Stimulated activated CD8-positive, alpha-beta memory T cell treated with anti-CD3 and anti-CD28 coated beads, Interleukin-4, amount 100 ng/mL, for 1 hour (primary cell): ENCODE measurements around the gene DGKG.

Source experiments
- DNase-seq, 2 donors: peaks; one replicate each; pipeline ENCODE4 v3.0.0-alpha.2; 2020; ENCODE audit warnings: low read depth in 2 of 2, low spot score in 1 of 2

Gene DGKG

DNA sequence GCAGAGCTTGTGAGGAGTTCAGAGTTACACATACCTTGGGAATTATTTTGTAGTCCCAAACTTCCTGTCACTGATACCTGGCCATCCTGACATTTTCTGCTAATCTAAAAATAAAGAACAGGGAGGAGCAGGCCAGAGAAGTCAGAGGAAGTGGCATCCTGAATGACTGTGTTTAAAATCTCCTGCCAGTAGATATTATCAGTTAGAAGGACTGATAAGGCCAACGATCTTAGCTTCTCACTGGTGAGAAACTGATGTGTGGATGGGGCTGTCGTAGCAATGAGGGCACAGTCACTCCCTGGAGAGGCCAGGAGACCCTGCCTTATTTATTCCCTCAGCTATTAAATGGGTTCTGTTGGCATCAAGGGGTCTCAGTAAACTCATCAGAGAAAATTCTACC, 115.1 kb downstream of the DGKG start:
- no peak for DNase-seq

DNA sequence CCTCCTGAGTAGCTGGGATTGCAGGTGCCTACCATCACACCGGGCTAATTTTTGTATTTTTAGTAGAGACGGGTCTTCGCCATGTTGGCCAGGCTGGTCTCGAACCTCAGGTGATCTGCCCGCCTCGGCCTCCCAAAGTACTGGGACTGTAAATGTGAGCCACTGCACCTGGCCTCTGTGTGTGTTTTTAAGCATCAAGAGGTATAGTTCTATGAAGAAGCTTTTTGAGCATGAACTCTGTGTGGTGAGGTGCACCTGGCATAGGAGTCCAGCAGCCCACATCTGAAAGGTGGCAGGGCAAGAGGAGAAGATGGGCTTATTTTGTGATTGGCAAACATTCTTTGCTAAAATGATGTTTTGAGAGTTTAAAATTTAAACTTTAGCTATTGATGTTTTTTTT, 118.0 kb downstream of the DGKG start:
- no peak for DNase-seq

DNA sequence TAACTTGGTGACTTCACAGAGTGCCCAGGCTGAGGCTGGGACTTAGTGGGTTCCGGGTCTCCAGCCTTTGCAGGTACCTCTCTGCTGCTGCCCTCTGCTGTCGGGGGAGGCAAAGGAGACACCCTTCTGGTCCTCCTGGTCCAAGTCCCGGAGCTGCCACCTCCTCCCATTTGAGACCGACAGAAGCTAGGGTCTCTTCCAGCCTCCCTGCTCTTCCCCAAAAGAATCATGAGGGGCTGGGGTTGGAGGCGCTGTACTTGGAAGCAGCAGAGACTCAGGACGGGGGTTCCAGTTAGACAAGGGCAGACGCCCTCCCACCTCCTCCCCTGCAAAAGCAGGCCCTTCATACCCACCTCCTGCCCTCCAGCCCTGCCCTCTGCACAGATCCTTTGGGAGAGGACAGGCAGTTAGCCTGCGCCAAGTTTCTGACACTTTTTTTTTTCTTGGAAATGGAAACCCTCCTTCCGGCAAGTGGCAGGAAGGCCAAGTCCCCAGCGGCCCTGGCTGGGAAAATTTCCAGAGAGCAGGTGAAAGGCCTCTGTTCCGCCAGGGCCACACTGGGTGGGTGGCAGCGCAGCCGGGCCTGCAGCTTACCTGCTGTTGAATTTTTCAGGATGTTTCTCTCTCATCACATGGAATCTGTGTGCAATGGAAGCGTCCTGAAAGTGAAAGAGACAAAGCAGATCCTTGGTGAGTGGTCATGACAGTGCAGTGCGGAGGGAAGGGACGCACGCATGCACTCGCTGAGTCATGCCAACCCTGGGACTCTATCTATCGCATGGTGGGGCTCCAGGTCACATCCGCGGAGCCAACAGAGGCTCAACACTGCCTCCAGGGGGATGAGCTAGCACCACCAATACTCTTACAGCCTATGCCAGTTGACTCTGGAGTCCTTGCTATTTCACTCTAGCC, 119.9 kb downstream of the DGKG start:
- DNase-seq = no peak

DNA sequence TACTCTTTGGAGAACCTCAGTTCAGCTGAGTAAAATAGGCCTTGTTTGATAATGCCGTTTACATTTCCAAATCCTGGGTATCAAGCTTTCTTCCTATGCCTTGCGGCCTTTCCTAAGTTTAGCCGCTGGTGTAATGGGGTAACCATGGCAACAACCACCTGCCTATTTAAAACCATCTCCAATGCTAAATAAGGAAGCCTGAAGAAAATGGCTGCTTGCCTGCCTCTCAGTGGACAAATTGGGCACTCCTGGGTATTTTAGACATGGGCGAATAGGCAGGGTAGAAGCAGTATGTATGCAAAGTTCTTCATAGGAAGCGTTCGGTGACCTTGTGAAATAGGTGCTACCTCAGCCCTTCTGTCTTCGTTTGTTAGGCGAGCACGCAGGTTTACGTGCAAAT, 122.7 kb downstream of the DGKG start:
- DNase-seq = no peak

DNA sequence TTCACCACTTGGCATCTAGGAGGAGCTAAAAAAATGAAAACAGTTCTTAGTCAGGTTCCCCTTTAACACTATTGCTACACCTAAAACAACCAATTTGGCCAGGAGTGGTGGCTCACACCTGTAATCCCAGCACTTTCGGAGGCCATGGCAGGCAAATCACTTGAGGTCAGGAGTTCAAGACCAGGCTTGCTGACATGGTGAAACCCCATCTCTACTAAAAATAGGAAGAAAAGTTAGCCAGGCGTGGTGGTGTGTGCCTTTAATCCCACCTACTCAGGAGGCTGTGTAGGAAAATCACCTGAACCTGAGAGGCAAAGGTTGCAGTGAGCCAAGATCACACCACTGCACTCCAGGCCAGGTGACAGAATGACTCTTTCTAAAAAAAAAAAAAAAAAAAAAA, 124.1 kb downstream of the DGKG start:
- no peak for DNase-seq

DNA sequence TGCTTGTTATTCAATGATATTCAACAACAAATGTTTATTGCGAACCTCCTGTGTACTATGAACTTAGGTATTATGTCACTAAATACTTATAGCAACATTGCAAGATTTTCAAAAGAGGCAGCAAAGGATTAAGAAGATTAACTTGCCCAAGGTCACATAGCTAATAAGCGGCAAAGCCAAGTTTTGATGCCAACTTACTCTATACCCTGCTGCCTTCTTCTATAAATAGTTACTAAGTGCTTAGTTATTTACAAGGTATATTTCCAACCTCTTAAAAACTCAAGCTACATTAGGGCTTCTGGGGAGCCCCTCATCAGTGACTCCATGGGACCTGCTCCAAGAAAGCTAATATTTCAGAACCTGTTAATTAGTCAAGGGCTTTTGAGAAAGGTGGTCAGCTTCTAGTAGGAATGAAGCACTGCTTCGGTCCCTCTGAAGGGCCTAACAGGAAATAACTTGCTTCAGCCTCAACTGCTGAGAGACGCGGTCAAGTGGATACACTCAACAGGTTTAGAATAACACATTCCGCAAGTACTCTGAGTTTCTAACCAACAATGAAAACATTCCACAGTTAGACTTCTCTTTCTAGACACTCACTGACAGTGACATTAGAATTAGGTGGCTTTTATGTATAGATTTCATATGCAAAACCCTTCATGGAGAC, 125.5 kb downstream of the DGKG start:
- no peak for DNase-seq

DNA sequence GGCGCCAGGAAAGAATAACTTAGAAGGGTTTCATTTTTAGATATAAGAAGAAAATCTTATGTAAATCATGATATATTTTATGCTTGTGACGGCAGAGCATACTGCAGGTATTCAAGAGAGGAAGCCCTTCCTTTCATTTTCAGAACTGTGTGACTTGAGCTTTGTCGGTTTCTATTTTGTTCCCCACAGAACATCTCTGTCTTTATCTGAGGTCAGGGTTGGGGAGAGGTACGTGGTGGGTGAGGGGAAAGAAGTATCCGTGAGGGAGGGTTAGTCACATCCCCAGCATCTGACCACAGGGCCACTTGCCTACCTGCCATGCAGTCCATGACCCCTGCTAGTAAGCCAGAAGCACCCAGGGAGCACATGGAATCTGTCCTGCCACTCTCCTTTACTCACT, 126.5 kb downstream of the DGKG start:
- DNase-seq = no peak

DNA sequence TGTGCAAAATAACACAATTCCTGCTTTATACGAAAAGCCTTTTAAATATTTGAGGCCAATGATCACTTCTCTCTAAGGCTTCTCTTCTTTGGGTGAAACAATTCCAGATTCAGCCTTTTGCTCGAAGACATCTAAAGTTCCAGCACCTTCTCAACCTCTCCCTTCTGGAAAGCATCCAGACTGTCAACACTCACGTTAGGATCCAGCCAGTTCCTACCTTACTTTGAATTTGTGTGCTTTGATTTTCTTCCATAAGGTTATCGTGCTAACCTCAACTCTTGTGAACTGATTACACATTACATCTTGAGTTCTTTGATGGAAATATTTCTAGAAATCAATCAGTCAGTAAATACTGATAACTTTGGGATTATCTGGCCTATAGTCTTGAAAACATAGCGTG, 127.9 kb downstream of the DGKG start:
- no peak for DNase-seq

DNA sequence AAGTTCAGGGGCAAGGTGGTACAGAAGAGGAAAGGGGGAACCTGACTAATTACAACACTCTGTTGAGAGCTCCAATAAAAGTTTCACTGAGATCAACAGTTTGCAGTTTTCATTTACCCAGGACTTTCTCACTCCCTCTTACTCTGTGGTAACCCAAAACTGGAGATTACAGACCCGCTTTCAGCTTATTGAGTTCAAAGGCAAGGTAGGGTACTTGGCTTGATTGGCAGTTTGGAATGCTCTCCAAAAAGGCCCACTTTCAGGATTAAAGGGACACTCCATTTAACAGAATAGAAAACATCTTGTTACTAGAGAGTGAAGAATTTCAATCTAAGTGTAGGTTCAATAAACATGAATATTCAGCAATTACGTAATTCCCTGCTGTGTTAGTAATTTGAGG, 135.6 kb downstream of the DGKG start:
- no peak for DNase-seq

DNA sequence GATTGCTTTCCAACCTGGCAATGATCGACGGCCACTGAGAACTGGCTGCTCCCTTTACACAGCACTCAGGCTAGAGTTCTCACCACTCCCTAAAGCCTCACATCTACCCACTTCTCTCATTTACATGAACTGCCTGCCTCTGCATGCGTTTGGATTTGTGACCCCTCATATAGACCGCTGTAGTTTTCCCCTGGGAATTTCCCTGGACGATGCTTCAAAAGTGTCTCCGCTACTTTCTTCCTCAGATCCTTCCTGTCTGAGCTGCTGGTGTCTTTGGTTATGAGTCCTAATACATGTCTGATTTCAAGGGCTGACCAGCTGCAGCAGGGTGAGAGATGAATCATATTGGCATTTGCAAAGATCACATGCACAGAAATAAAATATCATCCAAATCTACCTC, 136.4 kb downstream of the DGKG start:
- no peak for DNase-seq

DNA sequence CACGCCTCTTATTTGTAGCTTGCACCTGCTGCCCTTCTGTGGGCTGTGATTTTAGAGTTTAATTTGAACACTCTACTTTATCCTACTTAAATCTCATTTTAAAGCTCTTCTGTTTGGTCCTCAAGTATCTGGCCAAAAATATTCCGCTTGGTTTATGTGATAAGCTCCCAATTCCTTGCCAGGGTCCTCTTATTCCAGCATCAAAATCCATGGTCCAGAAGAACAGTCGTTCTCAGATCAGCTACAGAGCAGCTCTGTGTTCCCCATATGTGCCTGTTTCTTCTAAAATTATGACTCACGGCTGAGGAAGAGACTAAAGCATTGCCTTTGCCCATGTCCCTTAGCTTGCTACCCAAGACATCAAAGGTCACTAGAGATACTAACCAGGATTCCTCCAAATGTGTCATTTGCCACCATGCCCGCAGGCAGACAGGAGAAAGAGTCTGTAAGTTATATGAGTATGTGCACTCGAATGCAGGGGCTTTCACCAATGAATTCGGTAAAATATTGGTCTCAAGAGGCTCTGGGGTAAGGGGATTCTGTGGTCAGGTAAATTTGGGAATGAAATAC, 137.9 kb downstream of the DGKG start:
- no peak for DNase-seq

DNA sequence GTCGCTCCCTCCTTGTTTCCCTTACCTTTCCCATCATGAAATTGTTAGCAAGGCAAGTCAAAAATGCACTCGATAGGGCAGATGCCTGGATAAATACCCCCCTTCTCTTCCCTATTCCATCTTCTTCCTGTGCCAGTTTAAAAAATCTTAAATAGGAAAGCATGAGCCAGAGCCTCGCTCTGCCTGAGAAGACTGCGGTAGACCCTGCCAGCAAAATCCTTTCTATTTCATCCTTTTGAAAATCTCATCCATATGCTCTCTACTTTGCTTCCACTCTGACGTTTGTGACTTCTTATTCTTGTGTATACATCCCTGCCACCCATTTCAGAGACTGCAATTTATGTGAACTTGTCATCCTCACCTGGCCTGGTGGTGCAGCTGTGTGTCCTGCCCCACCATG, 138.6 kb downstream of the DGKG start:
- DNase-seq = no peak

DNA sequence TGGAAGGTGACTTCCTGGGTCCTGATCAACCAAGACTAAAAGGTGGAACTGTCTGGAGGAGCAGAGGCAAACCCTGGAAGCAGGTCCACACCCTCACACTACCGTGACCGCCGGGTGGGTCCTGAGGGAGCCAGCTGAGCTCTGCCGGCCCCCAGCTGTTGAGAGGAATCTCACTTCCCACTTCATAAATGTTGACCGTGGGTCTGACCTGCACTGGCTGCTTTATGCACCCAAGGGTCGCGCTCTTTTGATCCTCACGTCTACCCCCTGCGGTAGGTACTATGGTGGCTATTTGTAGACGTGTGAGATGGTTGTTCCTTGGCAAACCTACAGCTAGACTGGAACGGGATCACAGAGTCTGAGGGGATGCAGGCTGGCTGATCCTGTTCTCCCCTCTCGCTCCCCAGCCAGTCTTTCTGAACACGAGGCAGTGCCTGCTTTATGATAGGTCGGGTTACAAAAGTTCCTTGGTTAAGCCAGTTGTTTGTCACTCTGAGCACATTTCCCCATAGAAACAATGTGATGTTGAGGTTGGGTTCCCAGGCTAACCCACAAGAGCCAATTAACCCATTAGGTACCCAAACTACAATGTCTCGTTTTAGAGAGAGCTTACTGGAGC, 140.2 kb downstream of the DGKG start:
- DNase-seq = no peak

DNA sequence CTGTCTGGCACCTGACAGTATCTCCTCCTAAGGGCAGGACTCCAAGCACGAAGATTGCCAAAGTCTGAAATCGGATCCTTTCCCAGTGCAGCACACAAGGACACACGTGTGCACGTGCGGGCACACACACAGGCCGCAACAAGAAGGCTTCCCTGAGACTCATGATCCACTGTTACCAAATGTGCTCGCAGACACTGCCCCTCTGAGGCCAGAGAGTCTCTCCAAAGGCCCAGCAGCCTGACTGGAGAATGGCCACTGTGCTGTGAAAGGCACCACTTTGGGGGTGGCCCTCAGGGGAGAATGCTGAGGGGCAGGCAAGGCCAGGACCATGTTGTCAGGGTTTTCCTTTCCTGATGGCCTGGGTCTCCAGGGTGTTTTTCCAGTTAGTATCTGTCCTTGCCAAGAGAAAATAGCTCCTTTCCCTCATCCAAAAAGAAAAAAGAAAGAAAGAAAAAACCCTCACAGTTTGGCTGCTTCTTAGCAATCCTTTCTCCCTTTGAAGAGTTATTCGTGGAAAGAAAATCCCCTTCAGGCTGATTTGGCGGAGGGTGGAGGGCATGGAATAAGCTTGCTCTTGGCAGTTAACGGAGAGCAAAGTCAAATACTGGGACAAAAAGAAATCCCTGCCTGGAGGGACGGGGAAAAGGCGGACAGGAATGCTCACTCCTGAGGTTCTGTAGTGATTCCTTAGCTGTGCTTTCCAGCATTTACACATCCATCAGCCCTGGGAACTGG, 141.0 kb downstream of the DGKG start:
- no peak for DNase-seq

DNA sequence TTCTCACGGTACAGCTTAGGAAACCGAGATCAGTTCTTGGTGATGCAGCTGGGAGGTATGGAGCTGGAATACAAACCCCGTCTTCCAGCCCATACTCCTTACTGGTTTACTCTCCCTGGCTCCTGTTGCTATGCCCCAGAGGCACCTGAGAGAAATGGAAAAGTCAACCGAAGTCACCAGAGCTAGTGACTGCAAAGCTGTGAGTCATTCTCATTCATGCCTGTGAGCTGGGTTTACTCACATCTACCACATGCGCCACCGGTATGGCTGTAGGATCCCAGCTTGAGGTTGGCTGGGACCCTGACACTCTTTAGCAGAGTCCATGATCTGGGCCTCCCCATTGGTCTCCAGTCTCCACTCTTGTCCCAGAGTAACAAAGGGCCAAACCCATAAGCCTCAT, 141.7 kb downstream of the DGKG start:
- no peak for DNase-seq

DNA sequence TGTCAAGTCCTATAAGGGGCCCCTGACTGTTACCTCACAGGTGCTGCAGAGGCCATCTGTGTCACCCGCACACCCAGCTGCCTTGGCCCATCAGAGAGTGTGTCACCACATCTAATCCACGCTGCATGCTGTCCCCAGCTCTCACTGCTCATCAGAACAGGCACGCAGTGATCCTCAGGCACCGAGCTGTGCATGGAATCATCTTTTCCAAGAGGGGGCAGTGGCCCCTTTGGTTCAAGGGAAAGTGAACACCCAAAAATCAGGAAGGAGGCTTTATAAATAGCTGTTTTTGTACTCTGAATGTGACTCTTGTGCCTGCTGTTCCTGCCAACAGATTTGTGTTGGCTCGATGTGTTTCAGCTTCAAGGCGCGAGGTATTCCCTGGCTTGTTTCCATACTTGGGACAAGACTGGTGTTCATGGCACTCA, 142.8 kb downstream of the DGKG start:
- no peak for DNase-seq

DNA sequence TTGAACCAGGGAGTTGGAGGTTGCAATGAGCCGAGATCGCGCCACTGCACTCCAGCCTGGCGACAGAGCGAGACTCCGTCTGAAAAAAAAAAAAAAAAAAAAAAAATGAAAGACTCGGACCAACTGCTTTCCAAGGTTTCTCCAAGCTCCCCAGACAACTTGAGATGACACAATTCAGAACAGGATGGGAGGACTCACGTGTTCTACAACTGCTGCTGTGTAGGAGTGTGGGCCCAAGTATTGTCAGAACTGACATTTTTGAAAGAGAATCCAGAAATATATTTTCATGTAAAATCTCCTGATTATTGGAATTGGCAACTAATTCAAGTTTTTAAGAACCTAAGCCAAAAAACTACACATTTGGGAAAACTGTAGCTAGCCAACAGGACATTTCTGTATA, 143.6 kb downstream of the DGKG start:
- DNase-seq = no peak

DNA sequence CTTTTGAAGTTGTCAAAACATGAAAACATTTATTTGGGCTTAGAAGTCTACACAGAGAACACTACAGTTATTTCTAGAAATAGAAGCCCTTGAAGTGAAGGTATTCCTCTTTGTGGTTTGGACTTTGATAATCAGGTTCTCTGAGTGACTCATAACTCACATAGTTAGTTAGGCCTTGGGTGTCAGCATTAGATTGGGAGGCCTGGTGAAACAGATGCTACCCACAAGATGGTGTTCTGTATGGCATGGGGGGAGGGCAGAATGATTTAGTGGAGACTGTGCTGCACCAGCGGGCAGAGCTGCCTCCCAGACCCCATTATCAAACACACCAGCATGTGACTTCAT, 144.2 kb downstream of the DGKG start:
- DNase-seq = no peak

DNA sequence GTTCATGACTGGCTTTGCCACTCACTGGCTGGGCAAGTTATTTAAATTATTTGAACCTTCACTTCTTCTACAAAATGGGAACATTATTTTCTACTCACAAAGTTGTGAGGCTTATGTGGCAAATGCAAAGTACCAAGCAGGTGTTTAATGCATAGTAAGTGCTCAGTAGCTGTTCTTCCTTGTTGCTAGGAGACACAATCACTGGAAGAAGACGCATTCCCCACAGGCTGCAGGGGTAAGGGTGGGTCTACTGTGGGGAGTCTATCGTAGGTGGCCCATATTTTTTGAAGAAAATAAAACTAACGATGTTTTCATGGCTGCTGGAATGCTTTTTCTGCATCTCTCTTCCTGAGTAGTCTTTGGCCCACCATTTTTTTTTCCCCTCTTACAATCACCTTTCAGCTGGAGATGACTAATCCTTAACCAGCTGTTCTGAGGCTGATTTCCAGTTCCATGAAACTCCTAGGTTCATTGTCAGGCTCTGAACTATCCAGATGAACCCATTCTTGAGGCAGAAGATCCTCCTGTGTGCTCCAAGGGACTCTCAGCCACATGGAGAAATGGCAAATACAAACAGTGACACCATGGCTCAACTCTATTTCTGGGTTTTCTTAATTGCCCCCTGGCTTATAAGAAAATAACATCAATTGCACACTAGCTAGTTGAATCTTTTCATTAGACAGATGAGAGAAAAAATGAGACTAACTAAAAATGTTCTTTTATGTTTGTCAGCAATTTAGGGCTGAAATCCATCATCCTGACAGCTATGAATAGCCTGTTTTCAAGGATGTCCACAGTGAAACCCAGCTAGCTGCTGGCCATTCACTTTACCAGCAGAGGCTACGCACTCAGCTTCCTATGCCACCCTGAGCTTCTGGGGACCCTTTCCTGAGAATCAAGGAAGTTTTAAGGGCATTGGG, 144.9 kb downstream of the DGKG start:
- no peak for DNase-seq

DNA sequence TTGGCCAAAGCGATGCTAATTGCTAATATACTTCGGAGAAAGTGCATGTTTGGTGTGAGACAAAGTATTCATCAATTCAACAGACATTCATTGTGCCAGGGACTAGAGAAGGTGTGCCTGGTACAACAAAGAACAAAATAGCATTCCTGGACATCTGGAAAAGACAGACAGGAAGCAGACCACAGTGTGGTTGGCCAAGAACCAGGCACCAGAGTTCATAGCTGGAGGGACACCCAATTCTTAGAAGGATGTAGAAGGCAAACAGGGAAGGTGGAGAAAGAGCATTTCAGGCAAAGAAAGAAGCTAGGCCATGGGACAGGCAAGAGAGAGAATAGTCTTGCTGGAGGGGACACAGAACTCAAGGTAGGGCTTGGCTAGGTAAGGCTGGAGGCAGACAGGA, 147.4 kb downstream of the DGKG start:
- no peak for DNase-seq
